Stimulated activated CD8-positive, alpha-beta memory T cell treated with anti-CD3 and anti-CD28 coated beads, Interleukin-4, amount 100 ng/mL, for 1 hour (primary cell): ENCODE data around the gene TUBB1.
"Not testable (repeated sequence)": the region's sequence is repeated elsewhere in the genome, so short reads cannot be mapped to it uniquely, and the experiment has no call there.

Experiments
- DNase-seq, 2 donors: peaks; one replicate each; pipeline ENCODE4 v3.0.0-alpha.2; 2020; ENCODE audit warnings: low read depth in 2 of 2, low spot score in 1 of 2

TUBB1 gene

DNA sequence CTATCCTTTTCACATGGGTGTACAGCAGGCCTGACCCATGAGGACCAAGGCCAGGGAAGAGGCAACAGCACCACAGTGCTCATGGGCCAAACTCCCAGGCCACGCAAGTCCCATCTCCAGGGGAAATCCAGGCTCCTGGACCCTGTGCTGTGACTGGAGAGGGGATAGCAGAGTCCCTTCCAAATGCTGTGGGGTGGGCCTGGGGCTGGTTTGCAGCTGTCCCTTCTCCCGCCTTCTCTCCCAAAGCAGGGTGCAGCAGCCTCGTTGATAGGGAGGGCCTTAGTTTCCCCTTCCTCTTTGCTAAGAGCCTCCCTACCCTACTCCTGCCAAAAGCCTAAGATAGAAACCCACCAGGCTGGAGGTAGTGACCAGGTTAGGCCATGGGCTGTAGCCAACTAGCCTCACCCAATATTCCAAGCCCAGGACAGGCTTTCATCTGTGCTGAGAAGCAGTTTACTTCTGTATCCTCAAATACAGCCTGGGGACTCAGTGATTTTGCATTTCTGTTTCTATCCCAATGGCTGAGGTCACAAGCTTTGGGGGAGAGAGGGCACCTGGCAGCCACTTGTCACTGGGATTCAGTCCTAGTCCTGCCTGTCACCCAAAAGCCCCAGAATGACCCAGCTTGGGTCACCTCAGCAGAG is 13.6 kb upstream of the TUBB1 start:
- no peak for DNase-seq

DNA sequence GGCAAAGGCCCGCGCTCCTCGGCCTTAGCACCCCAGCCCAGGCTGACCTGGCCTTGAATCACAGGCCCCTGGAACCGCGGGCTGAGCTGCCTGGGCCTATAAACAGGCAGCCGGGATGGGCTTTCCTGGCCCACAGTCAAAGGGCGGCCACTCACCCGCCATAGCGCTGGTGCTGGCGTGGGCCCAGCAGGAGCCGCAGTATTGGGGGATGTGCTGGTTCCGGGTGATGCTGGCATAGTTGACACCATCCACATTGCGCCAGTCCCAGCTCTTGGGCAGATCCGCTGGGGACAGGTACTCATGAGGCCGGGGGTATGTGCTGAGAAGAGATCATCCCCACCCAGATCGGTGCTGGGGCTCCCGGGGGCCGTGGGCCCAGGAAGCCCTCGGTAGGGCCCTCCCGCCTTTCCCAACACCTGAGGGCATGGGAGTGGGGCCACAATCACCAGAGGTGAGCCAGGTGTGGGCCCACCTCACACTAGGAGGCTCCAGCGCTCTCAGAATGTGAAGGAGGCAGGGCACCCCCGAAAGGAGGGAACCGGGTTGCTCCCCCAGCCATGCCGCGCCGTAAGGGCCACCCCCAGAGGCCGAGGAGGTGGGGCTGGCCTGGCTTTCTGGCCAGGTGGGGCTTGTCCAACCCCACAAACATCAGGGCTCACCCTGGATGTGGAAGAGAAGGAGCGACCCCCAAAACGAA is 12.9 kb upstream of the TUBB1 start:
- no peak for DNase-seq

DNA sequence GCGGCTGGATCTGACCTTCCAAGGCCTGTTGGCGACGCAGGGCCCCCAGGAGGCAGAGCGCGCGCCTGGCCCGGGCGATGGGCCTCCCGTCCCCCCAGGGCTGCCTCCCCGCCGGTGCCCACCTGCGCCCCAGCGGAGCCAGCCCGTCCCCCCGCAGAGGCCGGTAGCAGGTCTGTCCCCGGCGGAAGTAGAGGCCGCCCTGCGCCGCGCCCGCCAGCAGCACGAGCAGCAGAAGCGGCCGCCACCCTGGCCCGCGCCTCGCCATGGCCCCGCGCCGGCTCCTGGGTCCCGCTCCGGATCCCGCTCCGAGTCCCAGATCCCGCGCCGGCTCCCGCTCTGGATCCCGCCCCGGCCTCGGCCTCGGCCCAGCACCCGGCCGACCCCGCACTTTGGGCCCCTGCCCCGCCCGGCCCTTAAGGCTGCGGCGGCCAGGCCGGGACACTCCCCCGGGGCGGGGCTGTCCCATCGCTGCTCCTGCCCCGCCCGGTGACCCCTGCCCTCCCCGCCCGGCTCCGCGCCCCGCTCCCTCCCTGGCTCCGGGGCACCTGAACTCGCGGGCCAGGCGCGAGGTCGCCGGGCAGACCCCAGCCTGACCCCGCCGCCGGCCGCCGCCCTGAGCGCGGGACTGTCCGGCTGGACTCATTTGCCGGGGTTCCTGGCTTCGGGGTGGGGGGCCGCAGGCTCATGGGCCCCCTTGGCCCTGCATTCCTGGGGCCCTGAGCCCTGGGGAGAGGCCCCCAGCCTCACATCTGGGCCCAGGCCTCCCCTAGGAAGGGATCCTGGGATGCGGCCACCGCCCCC is 12.2 kb upstream of the TUBB1 start, which contains the start of gene CTSZ:
CTSZ (minus strand) TSS at position 391 of the 801 bp plus-strand sequence; CDS start at position 265, 126 bp downstream.
- no peak for DNase-seq

DNA sequence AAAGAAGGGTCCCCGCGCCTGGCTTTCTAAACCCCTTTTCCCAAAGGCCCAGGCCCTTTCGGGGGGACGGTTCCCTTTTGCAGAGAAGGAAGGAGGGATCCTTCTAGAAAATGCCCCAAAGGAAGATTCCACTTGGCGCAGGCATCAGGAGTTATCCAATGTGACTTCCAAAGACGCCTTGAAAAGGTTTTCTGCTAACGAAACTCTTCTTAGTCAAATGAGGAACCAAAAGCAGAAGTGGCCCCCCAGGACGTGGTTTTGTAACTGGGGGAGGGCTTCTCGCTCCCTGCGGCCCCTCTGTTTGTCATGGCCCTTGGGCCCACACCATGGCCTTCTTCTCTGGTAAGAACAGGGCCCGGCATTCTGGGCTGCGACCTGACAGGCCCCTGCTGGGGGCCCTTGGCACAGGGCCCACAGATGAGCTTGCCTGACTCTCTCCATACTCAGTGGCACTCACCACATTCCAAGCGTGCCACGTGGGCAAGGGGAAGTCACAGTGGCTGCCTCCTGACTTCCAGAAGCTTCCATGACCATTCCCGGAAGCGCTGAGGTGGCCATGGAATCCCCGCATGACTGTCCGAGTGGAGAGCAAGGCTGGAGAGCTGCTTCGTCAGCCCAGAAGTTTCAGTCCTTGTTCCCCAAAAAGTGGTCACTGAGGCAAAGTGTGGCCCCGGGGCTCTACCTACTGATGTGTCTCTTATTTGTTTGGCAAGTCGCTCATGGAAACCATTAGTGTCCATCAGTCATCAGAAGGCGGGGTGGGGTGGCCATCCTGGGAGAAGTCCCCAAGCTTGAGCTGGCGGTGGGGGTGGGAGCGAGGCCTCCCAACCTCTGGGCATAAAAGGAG is 11.3 kb upstream of the TUBB1 start:
- no peak for DNase-seq

DNA sequence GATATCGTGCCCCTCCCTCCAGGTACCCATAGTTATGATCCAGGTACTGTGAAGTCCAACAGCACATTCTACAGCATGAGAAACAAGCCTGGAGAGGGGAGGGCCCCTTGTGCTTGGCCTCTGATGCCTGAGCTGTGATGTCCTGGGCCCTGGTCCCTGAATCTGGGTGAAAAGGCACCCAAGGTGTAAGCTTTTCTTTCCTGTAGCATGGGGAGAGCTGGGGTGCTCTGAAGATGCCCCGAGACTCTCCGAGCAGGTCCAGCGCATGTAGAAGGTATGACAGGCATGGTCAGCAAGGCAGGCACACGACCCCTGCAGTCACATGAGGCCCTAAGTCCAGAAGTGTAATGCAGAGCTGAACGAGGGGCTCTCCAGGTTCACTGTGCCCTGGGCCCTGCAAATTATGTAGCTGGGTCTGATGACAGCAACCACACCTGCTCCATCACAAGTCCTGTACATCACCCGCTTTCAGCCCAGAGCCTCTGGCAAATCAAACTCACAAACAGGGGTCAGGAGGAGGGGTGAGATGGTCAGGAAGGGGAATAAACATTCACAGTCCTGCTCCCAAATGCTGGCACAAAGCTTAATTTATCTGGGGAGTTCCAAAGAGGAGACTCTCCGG is 10.4 kb upstream of the TUBB1 start:
- DNase-seq: no peak

DNA sequence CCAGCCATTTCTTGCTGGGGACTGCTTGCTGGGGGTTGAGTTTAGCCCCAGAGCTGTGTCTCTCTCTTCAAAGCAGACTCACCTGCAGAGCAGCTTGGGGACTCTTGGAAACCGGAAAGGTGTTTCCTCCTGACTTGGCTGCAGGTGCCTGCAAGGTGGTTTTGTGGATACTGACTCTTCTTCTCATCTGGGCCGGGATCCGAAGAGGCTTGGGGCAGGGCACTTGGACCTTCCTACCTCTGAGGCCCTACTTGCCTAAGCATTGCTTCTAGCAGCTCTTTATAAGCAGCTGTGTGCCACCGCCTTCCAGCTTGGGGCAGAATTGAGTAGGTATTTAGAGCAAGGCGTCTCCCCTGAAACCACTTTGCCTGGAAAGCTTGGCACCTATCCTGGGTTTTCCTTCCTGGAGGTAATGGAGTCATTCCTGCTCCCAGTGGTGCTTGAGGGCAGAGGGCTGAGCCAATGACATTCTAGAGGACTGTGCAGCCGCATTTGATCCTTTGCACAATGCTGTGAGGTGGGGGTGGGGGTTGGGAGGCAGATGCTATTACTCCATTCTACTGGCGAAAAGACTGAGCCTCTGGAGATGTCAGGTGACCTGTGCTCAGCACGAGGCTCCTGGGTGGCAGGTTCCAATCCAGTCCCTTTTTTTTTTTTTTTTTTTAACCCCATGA is 8.8 kb upstream of the TUBB1 start:
- DNase-seq: no peak

DNA sequence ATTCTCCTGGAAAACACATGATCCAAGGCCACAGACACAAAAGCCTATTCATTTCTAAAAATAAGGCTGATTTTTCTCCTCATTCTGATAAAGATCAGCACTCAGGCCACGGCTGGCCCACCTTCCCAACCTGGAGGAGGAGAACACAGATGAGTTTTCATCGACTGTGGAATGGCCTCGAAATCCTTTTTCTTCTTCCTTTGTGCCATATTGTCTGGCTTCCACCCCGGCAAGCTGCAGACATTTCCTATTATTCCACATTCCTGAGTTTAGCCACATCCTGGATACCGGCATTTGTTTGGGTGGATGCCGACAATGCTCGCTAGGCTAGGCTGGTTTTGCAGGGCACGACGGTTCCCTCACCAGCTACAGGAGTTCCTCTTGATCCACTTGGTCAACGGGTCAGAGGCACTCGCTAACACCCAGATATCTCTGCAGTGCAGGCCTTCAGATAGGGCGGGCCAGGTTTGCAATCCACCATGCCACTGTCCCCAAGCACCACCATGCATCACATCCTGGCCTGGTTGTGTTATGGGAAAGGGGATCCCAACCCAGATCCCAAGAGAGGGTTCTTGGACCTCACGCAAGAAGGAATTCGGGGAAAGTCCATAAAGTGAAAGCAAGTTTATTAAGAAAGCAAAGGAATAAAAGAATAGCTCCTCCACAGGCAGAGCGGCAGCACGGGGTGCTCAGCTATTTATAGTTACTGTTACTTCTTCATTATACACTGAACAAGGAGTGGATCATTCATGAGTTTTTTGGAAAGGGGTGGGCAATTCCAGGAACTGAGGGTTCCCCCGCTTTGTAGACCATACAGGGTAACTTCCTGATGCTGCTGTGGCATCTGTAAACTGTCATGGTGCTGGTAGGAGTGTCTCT is 8.0 kb upstream of the TUBB1 start:
- no peak for DNase-seq

DNA sequence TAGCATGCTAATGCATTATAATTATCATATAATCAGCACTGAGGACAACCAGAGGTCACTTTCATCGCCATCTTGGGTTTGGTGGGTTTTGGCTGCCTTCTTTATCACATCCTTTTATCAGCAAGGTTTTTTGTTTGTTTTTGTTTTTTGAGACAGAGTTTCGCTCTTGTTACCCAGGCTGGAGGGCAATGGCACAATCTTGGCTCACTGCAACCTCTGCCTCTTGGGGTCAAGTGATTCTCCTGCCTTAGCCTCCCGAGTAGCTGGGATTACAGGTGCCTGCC is 7.4 kb upstream of the TUBB1 start:
- DNase-seq: not testable (repeated sequence)

DNA sequence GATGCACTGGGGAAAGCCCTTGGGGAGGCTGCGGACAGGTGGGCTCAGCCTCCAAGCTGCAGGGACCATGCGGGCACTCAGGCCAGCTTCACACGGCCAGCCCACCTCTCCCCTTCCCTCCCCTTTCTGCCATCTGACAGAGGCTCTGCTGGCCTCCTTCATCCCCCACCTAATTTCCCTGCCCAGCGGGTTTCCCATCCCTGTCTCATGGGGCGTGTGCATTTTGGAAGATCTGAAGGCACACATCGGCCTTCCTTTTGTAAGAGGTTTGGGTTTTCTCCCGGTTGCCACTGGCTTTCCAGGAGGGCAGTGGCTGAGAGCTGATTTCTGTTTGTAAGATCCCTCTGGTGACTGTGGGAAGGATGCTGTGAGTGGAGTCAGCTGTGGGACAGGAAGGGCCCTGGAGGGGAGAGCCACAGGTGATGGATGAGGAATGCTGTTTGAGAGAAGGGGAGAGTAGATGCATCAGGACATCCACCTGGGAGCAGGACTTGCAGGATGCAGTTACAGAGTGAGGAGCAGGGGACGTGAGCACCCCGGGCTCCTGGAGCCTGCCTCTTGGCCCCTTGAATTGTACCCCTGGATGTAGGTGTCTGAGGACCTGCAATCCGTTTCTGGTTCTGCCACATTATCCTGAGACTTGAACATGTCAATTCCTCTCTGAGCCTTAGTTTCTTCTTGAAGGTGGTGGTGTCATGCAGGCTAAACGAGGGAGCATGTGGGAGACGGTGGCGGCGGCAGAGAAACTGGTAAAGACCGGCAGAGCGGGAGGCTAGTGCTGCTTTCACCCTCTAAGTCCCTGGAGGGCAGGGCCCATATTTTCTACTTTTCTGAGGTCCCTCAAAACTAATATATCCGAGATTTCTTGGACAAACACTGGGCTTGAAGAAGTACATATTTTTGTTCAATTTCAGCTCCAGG is 5.9 kb upstream of the TUBB1 start:
- no peak for DNase-seq

DNA sequence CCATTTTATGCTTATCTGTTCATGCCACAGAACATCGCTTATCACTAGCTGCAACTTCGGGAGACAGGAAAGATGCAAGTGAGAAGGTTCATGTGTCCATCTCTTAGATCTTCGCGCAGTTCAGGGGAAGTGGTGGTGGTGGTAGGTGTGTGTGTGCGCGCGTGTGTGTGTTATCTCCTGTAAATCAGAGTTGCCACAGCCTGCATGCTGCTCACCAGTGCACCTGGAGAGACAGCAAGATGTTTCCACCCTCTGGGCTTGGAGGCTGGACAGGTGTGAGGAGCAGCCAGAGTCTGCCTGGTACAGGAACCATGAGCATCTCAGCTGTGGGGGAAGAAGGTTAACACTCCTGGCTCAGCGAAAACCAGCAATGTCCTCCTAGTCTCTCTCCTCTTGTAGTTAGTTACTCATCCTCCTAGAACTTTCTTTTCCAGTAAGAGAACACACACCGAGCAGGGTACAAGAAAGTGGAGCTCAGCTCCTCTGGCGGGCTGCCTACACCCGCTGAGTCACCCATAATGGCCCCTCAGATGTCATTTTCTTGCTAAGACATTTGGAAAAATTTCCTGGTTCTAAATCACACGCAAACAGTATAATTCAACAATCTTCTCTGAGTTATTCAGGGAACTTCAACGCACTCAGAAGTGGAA is 5.1 kb upstream of the TUBB1 start:
- DNase-seq: no peak

DNA sequence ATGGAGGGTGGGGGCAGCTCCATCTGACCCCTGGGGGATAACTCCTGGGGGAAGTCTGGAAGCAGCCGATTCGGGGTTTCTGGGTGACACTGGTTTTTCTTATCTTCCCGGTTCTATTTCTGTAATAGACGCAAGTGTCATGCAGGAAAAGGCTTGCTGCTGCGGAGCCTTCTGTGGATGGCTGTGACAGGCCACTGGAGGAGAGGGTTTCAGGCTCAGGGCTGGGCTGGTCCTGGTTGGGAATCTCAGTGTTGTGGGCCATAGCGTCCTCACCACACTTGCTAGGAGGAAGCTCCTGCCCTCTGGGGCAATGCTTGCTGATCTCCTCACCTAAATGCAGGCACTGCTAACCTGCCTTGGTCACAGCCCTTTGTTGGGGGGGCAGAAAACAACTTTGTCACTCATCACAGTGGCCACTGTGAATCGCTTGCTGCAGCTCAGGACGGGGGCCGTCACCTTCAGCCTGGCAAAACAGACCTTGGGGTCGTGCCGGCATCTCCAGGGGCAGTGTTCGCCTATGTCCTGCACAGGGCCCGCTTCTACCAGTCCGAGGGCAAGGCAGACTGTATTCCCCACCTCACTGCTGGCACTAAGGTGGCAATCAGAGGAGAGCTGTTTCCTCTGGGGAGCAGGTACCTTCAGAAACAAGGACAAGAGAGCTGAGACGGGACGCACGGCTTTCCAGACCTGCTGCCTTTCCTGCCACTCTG is 4.4 kb upstream of the TUBB1 start:
- no peak for DNase-seq

DNA sequence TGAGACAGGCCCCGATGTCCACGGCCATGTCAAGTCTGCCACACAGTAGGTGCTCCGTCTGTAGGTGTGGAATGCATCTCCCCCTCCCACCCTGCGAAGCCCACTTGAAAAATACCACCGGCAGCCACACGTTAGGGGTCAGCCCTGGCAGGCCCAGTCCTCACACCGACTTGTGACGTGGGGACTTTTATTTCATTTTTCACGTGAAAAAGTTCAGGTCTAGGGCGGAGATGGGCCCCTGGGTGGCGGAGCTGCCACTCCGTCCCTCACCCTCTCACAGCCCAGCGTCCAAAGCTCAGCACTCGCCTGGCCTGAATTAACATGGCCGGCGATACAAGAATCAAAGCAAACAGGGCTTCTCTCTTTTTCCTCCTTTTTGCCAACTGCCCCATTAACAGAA is 3.8 kb upstream of the TUBB1 start:
- no peak for DNase-seq

DNA sequence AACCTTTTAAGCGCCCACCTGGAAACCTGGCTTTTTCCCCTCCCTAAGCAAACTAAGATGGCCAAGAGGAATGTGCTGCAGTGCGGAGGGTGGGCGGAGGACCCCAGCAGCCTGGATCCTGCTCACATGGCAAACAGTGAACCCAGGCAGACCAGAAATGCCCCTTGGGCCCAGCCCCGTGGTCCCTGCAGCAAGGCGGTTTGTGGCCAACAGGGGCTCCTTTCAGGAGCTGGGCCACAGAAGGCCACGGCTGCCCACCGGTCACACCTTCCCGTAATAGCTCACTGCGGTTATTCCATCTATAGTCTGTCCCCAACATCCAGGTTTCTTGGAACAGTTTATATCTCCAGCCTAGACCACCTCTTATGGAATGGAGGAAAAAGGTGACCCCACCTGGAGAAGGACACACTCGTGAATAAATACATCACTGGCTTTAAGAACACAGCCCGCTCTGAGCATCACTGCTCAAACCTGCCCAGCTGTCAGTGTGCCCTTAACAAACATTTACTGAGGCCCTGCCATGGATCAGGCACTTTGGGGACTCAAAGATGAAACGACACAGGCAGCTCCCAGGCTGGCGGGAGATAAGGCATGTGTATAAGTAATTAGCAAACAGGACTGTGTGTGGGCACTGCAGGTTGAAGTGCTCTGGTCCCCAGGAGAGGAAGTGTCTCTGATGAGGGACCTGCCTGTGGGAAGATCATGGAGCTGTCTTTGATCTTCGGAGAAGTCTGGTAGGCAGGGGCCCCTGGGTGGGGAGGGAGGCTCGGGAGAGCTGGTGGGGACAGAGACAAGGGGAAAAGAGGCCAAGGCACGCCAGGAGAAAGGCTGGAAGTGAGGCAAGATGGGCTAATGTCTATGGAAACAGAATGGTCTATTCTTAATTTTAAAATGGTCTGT is 3.2 kb upstream of the TUBB1 start:
- no peak for DNase-seq

DNA sequence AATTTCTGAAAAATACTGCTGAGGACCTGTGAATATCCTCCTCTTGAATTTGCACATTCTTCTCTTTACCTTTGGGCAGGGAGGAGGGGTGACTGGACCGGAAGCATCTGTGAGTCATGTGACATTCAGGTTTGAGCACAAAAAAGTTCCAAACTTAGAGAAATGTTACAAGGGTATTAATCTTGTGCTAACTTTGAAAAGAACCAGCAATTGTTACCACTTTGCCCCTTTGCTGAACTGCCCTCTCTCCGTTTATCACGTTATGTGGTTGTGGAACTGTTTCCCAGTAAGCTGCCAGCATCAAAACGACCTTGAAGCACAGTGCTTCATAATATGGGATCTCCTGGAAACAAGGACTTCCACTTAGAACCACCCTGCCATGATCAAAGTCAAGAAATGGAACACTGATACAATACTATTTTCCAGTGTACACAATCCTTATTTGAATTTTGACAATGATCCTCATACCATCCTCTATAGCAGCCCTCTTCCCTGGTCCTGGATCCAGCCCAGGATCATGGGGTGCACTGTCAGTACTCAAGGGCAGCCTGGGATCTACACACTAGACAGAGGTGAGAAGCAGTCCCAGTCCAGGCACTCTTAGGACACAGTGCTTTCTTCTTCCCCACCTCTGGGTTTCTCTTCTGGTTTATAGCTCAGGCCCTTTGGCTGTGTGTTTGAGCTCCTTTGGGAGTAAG is 2.3 kb upstream of the TUBB1 start:
- no peak for DNase-seq

DNA sequence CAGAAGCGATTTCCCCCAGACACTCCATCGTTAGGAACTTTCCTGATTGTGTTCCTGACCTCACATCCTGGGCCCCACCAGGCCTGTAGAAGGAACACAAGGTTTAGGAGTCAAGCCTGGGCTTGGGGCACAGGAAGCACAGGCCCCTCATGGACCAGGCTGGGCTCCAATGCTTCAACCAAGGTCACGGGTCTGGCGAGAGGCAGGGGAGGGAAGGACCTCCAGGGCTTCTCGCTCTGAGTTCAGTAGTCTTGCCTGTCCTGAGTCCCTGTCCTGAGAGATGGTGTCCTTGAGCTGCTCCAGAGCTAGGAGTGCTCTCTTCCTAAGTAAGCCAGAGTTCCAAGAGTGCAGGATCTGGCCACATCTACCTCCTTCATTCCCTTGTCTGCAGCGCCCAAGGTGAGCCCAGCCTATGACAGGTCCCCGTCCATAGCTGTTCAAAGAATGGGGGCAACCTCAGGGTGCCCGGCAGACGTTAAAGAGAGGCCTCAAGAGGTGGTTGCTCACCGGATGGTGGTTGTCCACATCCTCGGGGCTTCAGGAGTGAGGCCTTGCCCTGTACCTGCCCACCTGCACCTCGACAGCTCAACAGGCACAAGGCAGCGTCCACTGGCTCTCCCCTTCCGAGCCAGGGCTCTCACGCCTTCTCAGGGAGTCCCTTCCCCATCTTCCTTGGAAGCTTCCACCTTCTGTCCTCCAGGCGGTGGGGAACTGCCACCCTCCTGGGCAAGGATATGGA is 1.6 kb upstream of the TUBB1 start:
- DNase-seq: no peak
